ENCODE results near the gene LY6G6F. TPM values are rescaled to one million over a fixed set of nuclear protein-coding genes. Genes with fewer than 3 reads are reported as not detected.

LY6G6F gene
- total and polyA plus RNA-seq, 2 of the 13 experiments (the other 11 are each of a cell fraction or from before 2014, with no cell fraction given) = not detected

DNA sequence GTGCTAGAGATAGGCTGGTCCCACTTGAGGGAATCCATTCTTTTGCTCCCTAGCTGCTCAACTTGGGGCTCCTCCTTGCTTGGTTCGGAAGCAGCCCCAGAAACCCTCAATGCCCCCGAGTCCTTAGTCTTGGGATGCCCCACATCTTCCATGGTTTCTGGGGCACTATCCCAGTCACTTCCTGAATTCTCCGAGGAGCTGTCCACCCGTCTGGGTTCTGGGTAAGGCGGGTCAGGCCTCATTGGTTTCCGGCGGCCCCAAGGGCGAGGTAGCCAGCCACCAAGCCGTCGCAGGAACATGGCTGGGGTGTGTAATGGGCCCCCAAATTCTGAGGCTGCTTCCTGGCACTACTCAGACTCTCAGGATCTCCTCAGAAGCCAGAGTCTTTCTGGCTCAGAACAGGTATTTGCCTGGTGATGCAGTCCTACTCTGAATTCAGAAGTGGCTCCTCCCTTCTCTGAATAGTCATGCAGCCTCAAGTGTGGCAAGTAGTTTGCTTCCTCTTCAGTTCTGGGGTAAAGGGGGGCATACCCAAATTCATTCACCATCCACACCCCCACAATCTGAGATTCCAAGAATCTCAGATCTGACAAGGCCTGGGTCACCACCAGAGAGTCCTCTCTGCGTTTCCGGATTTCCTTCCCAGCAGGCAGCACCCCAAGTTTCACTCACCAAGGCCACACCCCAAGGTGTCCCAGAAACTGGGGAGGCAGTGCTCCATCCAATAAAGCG, 46.9 kb upstream of the LY6G6F start (continued):
- TF ChIP-seq, protein P1, sequence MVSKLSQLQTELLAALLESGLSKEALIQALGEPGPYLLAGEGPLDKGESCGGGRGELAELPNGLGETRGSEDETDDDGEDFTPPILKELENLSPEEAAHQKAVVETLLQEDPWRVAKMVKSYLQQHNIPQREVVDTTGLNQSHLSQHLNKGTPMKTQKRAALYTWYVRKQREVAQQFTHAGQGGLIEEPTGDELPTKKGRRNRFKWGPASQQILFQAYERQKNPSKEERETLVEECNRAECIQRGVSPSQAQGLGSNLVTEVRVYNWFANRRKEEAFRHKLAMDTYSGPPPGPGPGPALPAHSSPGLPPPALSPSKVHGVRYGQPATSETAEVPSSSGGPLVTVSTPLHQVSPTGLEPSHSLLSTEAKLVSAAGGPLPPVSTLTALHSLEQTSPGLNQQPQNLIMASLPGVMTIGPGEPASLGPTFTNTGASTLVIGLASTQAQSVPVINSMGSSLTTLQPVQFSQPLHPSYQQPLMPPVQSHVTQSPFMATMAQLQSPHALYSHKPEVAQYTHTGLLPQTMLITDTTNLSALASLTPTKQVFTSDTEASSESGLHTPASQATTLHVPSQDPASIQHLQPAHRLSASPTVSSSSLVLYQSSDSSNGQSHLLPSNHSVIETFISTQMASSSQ (IDR thresholded peaks at IDR 0.05; ENCODE audit: low read depth) = no peak
- TF ChIP-seq, protein P1 (CRISPR knock-in tag; IDR thresholded peaks at IDR 0.05; ENCODE audit: borderline replicate concordance) = 0 out of 2 replicates have a peak, but pooled peaks have one; percentile 32
- TF ChIP-seq, protein P2, sequence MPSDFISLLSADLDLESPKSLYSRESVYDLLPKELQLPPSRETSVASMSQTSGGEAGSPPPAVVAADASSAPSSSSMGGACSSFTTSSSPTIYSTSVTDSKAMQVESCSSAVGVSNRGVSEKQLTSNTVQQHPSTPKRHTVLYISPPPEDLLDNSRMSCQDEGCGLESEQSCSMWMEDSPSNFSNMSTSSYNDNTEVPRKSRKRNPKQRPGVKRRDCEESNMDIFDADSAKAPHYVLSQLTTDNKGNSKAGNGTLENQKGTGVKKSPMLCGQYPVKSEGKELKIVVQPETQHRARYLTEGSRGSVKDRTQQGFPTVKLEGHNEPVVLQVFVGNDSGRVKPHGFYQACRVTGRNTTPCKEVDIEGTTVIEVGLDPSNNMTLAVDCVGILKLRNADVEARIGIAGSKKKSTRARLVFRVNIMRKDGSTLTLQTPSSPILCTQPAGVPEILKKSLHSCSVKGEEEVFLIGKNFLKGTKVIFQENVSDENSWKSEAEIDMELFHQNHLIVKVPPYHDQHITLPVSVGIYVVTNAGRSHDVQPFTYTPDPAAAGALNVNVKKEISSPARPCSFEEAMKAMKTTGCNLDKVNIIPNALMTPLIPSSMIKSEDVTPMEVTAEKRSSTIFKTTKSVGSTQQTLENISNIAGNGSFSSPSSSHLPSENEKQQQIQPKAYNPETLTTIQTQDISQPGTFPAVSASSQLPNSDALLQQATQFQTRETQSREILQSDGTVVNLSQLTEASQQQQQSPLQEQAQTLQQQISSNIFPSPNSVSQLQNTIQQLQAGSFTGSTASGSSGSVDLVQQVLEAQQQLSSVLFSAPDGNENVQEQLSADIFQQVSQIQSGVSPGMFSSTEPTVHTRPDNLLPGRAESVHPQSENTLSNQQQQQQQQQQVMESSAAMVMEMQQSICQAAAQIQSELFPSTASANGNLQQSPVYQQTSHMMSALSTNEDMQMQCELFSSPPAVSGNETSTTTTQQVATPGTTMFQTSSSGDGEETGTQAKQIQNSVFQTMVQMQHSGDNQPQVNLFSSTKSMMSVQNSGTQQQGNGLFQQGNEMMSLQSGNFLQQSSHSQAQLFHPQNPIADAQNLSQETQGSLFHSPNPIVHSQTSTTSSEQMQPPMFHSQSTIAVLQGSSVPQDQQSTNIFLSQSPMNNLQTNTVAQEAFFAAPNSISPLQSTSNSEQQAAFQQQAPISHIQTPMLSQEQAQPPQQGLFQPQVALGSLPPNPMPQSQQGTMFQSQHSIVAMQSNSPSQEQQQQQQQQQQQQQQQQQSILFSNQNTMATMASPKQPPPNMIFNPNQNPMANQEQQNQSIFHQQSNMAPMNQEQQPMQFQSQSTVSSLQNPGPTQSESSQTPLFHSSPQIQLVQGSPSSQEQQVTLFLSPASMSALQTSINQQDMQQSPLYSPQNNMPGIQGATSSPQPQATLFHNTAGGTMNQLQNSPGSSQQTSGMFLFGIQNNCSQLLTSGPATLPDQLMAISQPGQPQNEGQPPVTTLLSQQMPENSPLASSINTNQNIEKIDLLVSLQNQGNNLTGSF (CRISPR knock-in tag; IDR thresholded peaks at IDR 0.05) = peak; percentile 19; the same call in 1 of the 2 replicates
- peak; percentile 34; the same call in 1 of the 2 replicates for TF ChIP-seq ZNF546 (CRISPR knock-in tag; conservative IDR thresholded peaks at IDR 0.05)
